ENCODE data around the gene COPZ2.

Gene COPZ2

GRCh38 chr17:48047741-48048383 lies 10.3 kb upstream of the COPZ2 start, which contains the start of gene NFE2L1 (continued):
- TF ChIP-seq TSHZ1 (tag by site-specific recombination; IDR thresholded peaks at IDR 0.05; ENCODE audit: borderline replicate concordance) (no peak), ZNF692 (tag by site-specific recombination; IDR thresholded peaks at IDR 0.05) (peak; percentile 89), ZBTB10 (tag by site-specific recombination; IDR thresholded peaks at IDR 0.05) (peak; percentile 99), ZNF610 (tag by site-specific recombination; IDR thresholded peaks at IDR 0.05; ENCODE audit: borderline replicate concordance) (peak; percentile 53; the same call in 1 of the 2 replicates), ZNF837 (tag by site-specific recombination; IDR thresholded peaks at IDR 0.05) (no peak), ZFP69B (tag by site-specific recombination; IDR thresholded peaks at IDR 0.05) (peak; percentile 89), KLF7 (tag by site-specific recombination; IDR thresholded peaks at IDR 0.05; ENCODE audit: borderline replicate concordance) (peak; percentile 92; the same call in 1 of the 2 replicates), ZNF549 (tag by site-specific recombination; IDR thresholded peaks at IDR 0.05) (no peak), ZNF394 (tag by site-specific recombination; IDR thresholded peaks at IDR 0.05; ENCODE audit: borderline replicate concordance) (peak; percentile 73), GLI4 (tag by site-specific recombination; IDR thresholded peaks at IDR 0.05) (peak; percentile 83; the same call in 1 of the 2 replicates), ZNF670 (tag by site-specific recombination; IDR thresholded peaks at IDR 0.05; ENCODE audit: low read depth) (no peak), ZNF132 (tag by site-specific recombination; IDR thresholded peaks at IDR 0.05; ENCODE audit: borderline replicate concordance) (no peak), SP7 (tag by site-specific recombination; IDR thresholded peaks at IDR 0.05) (peak; percentile 5), KLF1 (tag by site-specific recombination; IDR thresholded peaks at IDR 0.05) (peak; percentile 76), ZNF629 (tag by site-specific recombination; IDR thresholded peaks at IDR 0.05) (peak; percentile 72), ZNF18 (tag by site-specific recombination; IDR thresholded peaks at IDR 0.05) (peak; percentile 82), MZF1 (tag by site-specific recombination; IDR thresholded peaks at IDR 0.05; ENCODE audit: borderline replicate concordance) (no peak), KLF8 (tag by site-specific recombination; IDR thresholded peaks at IDR 0.05) (peak; percentile 91), ZNF558 (tag by site-specific recombination; IDR thresholded peaks at IDR 0.05) (no peak), ZNF354C (tag by site-specific recombination; IDR thresholded peaks at IDR 0.05; ENCODE audit: borderline replicate concordance, low read depth) (no peak), ZNF24 (tag by site-specific recombination; IDR thresholded peaks at IDR 0.05) (peak; percentile 85), ZNF677 (tag by site-specific recombination; IDR thresholded peaks at IDR 0.05) (no peak), ZNF571 (tag by site-specific recombination; IDR thresholded peaks at IDR 0.05) (no peak), ZNF768 (tag by site-specific recombination; IDR thresholded peaks at IDR 0.05) (no peak), ZNF48 (tag by site-specific recombination; IDR thresholded peaks at IDR 0.05) (no peak), AEBP2 (tag by site-specific recombination; IDR thresholded peaks at IDR 0.05; ENCODE audit: borderline replicate concordance) (no peak), SALL2 (tag by site-specific recombination; IDR thresholded peaks at IDR 0.05; ENCODE audit: borderline replicate concordance) (no peak), ZNF112 (tag by site-specific recombination; IDR thresholded peaks at IDR 0.05) (no peak), ZNF747 (tag by site-specific recombination; IDR thresholded peaks at IDR 0.05) (no peak), ZNF426 (tag by site-specific recombination; IDR thresholded peaks at IDR 0.05) (no peak)
